Stimulated activated naive CD4-positive, alpha-beta T cell treated with Interleukin-2 at 50 U/mL for 16 hours (primary cell): ENCODE data around the gene LOX.

Experiments
- DNase-seq: peaks from one replicate; lab custom pipeline; 2025; lab: John Stamatoyannopoulos, UW

LOX gene

GRCh38 chr5:122053181-122054109, 24.6 kb downstream of the LOX start:
- no peak for DNase-seq

- no peak for DNase-seq
These were observed 26.5 kb downstream of the LOX start for GRCh38 chr5:122051569-122051968.

GRCh38 chr5:122050959-122051358, 27.1 kb downstream of the LOX start:
- no peak for DNase-seq

- no peak for DNase-seq
These were observed 37.3 kb downstream of the LOX start for GRCh38 chr5:122040636-122041302.

GRCh38 chr5:122036326-122036725, 41.7 kb downstream of the LOX start:
- DNase-seq, result no peak

- no peak for DNase-seq
These were observed 42.1 kb downstream of the LOX start for GRCh38 chr5:122035913-122036312.

- no peak for DNase-seq
These were observed 46.2 kb downstream of the LOX start for GRCh38 chr5:122031836-122032235.

- DNase-seq, result no peak
These were observed 47.8 kb downstream of the LOX start for GRCh38 chr5:122030251-122030650.

GRCh38 chr5:122029818-122030217, 48.2 kb downstream of the LOX start:
- DNase-seq, result no peak

GRCh38 chr5:122022966-122023365, 55.1 kb downstream of the LOX start:
- no peak for DNase-seq

- DNase-seq, result no peak
These were observed 58.0 kb downstream of the LOX start for GRCh38 chr5:122019919-122020590.

- no peak for DNase-seq
These were observed 62.6 kb downstream of the LOX start for GRCh38 chr5:122015471-122015870.

GRCh38 chr5:122014236-122014935, 63.7 kb downstream of the LOX start:
- DNase-seq, result no peak
